ENCODE measurements around the gene STRN4. TPM values are rescaled to one million over a fixed set of nuclear protein-coding genes. Genes with fewer than 3 reads are reported as not detected.

The STRN4 gene
- total RNA-seq, 1 donor from 2014 or later: 44.5 TPM

DNA sequence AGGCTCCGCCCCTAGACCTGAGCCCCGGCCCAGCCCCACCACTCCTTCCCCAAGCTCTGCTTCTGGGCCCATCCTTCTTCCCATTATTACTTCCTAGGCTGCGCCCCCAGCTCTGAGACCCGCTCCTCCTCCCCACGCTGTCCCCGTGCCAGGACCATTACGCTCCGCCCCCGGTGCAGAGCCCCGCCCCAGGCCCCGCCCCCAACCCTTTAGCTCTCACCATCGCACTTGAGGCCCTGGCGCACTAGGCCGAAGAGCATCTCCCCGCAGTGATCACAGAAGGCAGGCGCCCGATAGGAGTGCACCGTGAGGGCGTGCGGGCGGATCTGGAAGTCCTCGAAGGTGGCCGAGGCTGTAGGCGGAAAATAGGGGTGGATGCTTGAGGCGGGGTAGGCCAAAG, 35.6 kb downstream of the STRN4 start:
- no peak for ATAC-seq

DNA sequence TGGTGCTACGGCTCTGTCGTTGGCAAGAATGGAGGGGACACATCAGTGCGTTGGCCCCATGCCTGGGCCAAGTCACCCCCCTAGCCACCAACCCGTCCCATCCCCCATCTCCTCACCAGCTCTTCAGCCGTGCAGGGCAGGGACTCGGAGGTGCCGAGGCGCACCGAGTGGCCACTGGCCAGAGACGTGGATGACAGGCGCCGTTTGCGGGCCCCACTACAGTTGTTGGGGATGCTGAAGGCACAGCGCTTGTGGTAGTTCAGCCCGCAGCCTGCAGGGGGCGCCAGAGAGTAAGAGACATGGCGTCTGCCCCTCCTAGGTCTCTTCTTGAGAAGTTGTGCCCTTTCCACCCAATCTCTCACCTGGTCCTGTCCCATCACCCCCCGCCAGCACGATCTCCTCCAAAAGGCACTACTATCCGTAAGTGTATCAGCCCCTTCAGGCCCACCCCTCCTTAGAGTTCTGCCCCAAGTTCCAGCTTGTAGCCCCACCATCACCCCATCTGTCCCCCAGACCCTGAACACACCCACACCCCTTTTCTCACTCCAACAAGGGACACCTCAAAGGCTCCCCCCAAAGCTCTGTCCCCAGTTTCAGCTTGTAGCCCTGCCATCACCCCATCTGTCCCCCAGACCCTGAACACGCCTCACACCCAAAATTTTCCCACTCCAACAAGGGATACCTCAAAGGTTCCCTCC, 41.7 kb downstream of the STRN4 start:
- peak; percentile 70 for ATAC-seq

DNA sequence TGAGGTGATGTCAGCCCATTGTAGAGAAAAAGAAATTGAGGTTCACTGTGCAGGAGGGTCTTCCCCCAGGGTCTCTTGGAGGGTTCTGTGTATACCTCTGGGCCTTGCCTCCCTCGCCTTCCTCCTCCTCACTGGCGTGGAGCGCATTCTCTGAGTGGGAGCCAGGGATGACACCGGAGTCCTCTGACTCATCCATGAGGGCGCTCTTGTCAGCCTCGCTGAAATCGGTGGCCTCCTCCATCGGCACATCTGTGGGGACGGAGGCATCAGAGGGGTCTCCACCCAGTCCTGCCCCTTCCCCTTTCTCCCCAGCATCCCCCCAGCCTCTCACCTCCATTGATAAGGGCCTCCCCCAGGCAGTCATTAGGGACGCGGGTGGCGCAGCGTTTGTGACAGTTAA, 45.5 kb downstream of the STRN4 start:
- ATAC-seq: no peak

DNA sequence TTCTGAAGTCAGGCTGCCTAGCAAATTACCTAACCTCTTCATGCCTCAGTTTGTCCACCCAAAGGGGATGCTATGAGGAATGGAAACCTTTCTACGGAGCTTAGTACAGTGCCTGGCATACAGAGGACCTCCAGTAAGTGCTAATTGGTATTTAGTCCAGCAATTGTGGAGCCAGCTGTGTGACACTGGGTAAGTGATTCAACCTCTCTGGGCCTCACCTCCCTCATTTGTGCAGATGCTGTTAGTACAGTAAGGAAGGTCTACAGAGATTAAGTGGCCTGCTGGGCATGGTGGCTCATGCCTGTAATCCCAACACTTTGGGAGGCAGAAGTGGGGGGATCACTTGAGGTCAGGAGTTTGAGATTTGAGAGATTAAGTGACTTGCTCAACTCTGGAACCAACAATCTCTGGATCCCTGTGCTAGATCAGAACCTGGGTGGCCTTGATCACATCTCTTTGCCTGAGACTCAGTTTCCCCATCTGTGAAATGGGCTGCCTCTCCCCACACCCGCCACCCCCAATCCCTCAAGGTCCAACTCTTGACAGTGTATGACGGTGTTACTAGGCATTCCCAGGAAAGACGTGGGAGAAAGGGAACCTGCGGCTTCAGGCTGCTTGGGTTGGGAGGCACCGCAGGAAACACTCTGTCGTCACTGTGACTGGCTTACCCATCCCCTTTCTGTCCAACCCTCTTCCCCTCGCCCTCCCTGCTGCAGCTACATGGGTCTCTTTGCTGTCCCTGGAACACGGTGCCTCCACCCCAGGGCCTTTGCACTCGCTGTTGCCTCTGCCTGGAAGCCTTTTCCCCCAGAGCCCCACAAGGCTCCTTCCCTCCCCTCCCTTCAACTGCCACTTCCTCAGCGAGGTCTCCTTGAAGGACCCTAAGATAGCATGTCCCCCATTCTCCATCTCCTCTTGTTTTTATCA, 47.6 kb downstream of the STRN4 start:
- no peak for ATAC-seq

DNA sequence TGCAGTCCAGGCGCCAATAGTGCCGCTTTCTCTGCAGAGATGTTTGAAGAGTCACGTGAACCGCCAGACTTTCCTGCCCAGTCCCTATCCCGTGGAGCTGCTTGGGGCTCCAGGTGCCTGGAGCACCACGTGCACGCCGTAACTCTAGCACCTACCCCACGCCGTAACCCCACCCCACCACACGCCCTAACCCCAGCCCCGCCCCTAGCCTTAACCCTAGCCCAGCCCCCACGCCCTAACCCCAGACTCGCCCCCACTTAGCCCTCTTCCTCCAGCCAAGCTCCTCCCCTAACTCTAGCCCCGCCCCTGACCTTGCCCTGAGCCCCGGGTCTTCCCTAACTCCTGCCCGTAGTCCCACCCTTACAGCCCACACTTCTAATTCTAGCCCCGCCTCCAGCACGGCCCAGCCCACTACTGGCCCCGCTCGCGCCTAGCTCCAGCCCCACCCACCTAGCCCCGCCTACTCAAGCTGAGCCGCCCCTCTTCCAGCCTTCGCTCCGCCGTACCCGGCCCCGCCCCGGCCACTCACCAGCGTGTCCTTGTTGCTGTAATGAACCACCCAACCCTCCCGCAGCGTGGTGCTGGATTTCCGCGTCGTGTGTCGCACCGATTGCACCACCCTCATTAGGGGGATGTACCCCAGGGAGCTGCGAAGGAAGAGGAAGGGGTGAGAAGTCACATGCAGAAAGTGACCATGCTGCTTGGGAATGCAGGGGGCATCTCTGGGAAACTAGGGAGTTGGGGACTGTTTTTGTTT, 48.9 kb downstream of the STRN4 start:
- peak; percentile 80 for ATAC-seq

DNA sequence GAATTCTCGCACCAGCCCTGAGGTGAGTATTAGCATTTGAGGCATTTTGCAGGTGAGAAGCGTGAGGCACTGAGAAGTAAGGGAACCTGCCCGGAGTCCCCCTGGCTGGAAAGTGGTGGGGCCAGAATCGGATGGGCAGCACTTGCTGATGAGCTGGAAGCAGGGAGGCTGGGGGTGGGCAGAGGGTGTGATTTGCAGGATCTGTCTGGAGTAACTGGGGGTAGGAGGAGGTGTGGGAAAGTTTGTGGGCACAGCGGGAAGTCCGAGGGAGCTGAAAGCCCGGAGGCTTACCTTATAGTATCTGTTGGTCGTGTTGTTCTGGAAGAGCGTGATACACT, 49.4 kb downstream of the STRN4 start:
- ATAC-seq: no peak

DNA sequence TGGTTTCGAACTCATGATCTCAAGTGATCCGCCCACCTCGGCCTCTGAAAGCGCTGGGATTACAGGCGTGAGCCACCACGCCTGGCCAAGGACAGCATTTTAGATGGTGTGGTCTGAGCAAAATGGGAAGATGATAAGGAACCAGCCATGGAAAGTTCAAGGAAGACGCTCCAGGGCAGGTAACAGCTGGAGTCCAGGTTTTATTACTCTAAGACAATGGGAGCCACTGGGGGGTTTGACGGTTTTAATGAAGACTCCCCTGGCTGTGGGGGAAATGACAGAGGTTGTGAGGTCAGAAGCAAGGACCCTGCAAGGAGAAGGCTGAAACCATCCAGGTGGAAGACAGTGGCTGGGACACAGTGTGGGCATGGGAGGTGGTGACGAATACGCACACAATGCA, 50.2 kb downstream of the STRN4 start:
- no peak for ATAC-seq

DNA sequence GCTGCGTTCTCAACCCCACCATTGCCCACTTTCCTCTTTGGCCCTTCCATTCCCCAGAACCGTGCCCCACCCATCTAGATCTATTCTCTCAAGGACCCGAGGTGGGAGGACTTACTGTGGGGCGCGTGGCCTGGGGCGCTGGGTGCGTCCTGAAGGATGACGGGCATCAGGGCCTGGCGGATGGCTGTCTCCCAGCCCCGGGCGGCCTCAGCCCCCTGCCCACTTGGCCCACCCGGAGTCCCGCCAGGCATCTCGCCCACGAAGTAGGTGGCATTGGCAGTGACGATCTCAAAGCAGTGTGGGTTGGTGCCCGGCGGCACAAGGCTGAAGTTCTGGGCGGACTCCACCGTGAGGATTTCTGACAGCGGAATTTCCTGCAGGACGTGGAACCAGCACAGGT, 52.5 kb downstream of the STRN4 start:
- ATAC-seq: no peak

DNA sequence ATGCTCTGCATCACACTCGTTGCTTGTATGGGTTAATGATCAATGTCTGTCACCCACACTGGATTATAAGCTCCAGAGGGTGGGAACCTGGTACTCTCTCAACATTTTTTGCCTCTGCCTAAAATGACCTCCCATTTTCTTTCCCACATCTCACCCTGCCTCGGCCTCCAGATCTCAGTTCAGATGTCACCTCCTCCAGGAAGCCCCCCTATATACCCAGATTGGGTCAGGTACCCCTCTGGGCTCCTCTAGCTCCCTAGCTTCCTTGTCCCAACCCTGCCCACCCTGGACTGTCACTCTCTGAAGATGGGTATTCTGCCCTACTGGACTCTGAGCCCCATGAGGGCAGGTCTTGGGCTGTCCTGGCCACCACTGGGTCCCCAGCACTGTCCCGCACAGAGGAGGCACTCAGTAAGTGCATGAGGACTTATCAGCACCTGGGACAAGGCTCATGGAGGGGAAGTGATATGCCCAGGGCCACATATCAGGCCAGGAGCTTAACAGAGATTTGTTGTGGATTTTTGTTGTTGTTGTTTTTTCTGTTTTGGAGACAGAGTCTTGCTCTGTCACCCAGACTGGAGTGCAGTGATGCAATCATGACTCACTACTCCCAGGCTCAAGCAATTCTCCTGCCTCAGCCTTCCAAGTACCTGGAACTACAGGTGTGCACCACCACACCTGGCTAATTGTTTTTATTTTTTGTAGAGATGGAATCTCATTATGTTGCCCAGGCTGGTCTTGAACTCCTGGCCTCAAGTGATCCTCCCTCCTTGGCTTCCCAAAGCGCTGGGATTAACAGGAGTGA, 53.1 kb downstream of the STRN4 start:
- no peak for ATAC-seq

DNA sequence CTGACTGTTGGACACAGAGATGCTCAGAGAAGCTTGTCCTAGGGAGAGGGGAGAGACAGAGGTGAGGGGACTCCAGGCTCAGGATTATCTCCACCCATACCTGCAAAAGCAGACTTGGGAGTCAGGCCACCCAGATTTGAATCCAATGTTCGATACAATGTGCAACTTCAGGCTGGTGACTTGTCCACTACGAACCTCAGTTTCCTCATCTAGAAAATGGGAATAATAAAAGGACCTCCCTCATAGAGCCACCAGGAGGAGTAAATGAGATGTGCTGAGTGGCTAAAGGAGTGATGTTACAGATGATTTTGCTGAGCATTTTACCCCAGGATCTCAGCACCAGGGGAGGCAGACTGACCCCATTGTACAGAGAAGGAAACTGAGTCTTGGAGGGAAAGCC, 54.3 kb downstream of the STRN4 start:
- ATAC-seq: no peak

DNA sequence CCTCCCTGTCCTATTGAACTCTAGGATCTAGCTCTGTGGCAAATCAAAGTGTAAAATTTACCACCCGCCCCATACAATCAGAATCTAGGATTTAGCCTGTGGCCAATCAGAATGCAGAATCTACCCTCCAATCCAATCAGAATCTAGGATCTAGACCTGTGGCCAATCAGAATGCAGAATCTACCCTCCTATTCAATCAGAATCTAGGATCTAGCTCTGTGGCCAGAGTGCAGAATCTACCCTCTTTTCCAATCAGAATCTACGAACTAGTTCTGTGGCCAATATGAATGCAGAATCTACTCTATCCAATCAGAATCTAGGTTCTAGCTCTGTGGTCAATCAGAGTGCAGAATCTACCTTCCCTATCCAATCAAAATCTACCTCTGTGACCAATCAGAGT, 55.1 kb downstream of the STRN4 start:
- no peak for ATAC-seq

DNA sequence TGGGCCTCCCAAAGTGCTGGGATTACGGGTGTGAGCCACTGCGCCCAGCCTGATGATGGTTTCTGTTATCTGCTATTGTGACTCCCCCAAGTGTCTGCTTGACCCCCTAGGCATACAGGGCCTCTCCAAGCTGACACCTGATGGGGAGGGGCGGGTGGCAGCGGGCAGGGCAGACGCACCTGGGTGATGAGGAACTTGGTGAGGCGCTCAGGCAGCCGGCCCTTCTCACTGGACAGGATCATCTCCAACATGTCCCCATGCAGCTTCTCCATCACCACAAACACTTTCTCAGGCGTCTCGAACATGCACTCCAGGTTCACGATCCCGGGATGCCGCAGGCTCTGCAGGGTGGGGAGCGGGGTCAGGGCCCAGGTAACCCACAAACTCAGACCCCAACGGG, 56.9 kb downstream of the STRN4 start:
- no peak for ATAC-seq

DNA sequence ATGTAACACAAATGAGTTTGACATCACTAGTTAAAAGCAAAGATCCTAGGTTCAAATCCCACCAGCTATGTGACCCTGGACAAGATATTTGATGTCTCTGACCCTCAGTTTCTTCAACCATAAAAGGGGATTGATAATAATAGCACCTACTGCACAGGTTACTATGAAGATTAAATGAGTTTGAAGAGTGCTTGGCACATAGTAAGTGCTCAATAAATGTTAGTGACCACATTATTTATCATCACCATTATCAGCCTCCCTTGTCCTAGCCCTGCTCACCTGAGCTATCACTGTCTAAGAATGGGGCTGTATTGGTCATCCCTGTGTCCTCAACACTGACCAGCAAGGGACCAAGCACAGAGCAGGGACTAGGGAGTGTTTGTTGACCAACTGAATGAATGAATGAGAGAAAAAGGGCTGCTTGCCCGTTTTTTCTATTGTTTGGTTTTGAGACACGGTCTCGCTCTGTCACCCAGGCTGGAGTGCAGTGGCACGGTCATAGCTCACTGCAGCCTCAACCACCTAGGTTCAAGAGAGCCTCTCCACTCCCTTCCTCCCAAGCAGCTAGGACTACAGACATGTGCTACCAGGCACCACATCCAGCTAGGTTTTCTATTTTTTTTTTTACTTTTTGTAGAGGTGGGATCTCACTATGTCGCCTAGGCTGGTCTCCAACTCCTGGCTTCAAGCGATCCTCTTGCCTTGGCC, 58.7 kb downstream of the STRN4 start:
- no peak for ATAC-seq

DNA sequence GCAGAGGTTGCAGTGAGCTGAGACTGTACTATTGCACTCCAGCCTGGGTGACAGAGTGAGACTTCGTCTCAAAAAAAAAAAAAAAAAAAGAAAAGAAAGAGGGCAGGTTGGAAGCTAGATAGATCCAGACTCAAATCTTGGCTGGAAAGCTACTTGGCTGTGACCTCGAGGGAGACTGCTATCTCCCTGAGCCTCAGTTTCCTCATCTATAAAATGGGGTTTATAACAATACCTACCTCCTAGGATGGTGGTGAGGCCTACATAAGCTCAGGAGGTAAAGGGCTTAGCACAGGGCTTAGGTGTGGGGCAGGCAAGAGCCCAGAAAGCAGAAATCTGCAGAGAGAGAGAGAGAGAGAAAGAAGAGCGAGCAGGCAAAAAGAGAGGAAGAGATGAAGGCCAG, 61.1 kb downstream of the STRN4 start:
- no peak for ATAC-seq

DNA sequence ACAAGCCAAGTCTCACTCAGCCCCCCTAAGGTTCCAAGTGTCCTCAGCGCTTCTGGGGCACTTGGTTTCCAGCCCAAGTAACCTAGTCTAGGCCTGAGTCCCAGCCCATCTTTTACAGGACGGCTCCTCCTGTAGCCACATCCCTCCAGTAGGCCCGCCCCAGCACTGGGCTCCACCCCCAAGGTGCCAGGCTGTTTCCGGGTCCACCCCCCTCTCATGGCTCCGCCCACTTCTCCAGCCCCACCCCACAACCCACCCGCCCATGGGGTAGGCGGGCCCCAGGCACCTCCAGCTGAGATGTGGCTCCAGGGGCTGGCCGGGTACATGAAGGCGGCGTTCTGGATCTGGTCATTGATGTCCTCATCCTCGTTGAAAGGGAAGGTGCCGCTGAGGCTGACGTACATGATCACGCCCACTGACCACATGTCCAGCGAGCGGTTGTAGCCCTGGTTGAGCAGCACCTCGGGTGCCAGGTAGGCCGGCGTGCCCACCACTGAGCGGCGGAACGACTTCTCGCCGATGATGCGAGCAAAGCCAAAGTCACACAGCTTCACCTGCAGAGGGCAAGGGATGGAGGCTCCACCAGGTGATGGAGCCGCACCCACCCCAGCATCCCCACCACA, 68.0 kb downstream of the STRN4 start:
- ATAC-seq: peak; percentile 52

DNA sequence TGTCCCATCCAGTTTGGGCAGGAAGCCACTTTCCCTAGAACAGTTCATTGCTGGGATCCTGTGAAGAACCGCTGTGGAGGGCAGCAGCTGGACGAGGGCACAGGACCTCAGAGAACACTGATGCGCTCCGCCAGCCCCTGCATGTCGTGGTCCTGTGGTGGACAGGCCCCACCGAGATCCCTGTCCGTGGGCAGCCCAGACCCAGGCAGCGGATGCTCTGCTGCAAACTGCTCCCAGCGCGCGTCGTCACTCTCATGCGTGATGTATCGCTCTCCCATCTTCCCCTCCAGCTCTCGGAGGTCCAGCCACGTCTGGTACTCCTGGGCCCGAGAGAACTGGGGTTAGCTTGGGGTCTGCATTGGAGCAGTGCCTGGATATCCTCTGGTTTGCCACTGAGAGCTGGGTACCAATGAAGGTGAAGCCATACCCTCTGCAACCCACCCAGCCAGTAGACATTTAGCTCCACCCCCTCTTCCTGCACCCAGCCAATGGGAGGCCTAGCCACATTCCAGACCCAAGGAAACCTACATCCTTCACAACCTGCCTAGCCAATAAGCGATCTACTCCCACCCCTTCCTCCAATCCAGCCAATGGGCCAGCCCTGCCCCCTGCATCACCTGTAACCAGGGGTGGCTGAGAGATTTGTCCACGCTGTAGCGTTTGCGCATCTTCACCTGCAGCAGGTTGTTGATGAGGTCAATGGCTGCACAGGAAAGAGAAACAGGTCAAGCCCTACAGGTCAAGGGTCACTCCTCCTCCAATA, 71.7 kb downstream of the STRN4 start:
- no peak for ATAC-seq

DNA sequence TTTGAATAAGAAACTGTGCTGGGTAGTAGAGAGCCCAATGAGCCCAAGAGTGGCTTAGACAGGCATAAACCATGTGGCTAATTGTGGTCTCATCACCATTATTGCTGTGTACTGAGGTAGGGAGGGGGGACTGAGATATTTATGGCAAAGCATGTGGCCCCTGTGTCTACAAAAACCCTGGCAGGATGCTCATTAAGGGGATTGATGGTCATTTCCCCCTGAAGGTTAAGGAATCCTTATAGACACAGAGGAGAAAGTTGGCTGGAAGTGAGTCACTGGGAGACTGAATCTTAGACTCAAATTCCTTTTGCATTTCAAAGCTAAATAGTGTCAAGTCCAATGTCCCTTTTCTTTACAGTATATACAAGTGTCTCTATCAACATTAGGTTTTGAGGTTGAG, 75.4 kb downstream of the STRN4 start:
- ATAC-seq: no peak

Data from esophagus mucosa (tissue), 1 donor.